Esophagus muscularis mucosa (tissue), 4 donors: ENCODE measurements around the gene C14orf180. TPM values are rescaled to one million over a fixed set of nuclear protein-coding genes. Genes with fewer than 3 reads are reported as not detected.

Experiments
- DNase-seq: peaks from one replicate; pipeline ENCODE4 v3.0.0-alpha.2; 2017; ENCODE audit errors: extremely low spot score
- H3K27ac ChIP-seq, 4 donors: fragments of 200-600 bp; sonication (generic); replicated peaks in 1 of 4; 1 replicate in 3 of 4; 2 replicates in 1 of 4; pipeline ENCODE4 v1.5.1; 2016 to 2019; ENCODE audit warnings: mild to moderate bottlenecking in 1 of 4
- H3K27me3 ChIP-seq, 4 donors: fragments of 200-600 bp; sonication (generic); one replicate each; pipeline versions ENCODE4 v1.5.1 to v1.6.0; 2016 to 2019
- H3K36me3 ChIP-seq, 4 donors: fragments of 200-600 bp; sonication (generic); one replicate each; pipeline ENCODE4 v1.5.1; 2016 to 2019
- H3K4me1 ChIP-seq, 4 donors: fragments of 200-600 bp; sonication (generic); one replicate each; pipeline ENCODE4 v1.5.1; 2016 to 2019
- H3K4me3 ChIP-seq, 4 donors: fragments of 200-600 bp; sonication (generic); 1 replicate in 2 of 4; 2 replicates in 2 of 4; pipeline ENCODE4 v1.5.1; 2016 to 2019; ENCODE audit warnings: mild to moderate bottlenecking in 4 of 4, moderate library complexity in 1 of 4
- H3K9me3 ChIP-seq, 4 donors: fragments of 200-600 bp; sonication (generic); 1 replicate in 3 of 4; 2 replicates in 1 of 4; pipeline ENCODE4 v1.5.1; 2016 to 2019
- CTCF ChIP-seq, 3 experiments: fragments of 200-600 bp in 2 of 3; fragments of 450-650 bp in 1 of 3; sonication (generic) in 2 of 3; IDR thresholded peaks; one replicate each; pipeline ENCODE4 v1.5.1; 2017 to 2019; ENCODE audit warnings: antibody characterized with exemption in 3 of 3, mild to moderate bottlenecking in 2 of 3, moderate library complexity in 1 of 3
- EP300 ChIP-seq: sonication (generic); formaldehyde crosslinking; IDR thresholded peaks from one replicate; pipeline ENCODE4 v1.6.1; 2017; ENCODE audit warnings: antibody characterized with exemption
- POLR2A ChIP-seq: fragments of 450-650 bp; IDR thresholded peaks from one replicate; pipeline ENCODE4 v1.6.1; 2017; ENCODE audit warnings: antibody characterized with exemption, moderate library complexity, mild to moderate bottlenecking, low read depth
- POLR2AphosphoS5 ChIP-seq, 2 donors: sonication (generic); formaldehyde crosslinking; IDR thresholded peaks; one replicate each; pipeline ENCODE4 v1.6.1; 2017; ENCODE audit warnings: antibody characterized with exemption in 2 of 2
- WGBS: methylation state at CpG from one replicate; pipeline ENCODE4 v1.1.5; 2018; 5-methylcytosine and 5-hydroxymethylcytosine counted together
- intact Hi-C: fragments of 100-400 bp; cut with DNase I; formaldehyde crosslinking; loops from one replicate; pipeline ENCODE4 v1.15.1; 2023
- total RNA-seq, 4 donors: library from RNA; depleted of rRNA; stranded (reverse); fragments of >200 nt; gene quantifications; one replicate each; pipeline versions ENCODE4 v1.1.0 to v1.2.1, GENCODE V29; 2016

Gene C14orf180
- total RNA-seq, 4 donors from 2014 or later = 0.42 TPM; not detected in 3

GRCh38 chr14:104561124-104561557, 18.4 kb upstream of the C14orf180 start:
- H3K27me3 ChIP-seq = peaks cover 0 to 76% (median 4%) of the 10 kb centered on the region in 4 donors
- no peak for DNase-seq
- H3K4me1 ChIP-seq = peaks cover 9 to 13% (median 11%) of the 10 kb centered on the region in 4 donors
- H3K27ac ChIP-seq = no peak overlapping the region
- H3K9me3 ChIP-seq = no peaks in the 10 kb centered on the region
- WGBS = 61% methylated on average over 17 of the region's 17 CpGs
- TF ChIP-seq POLR2A (no peak), CTCF (IDR thresholded peaks at IDR 0.05) (no peak), POLR2AphosphoS5 (IDR thresholded peaks at IDR 0.05) (no peak), EP300 (no peak)
- intact Hi-C loops = loop anchor here (10.0 kb wide), 1 partner anchor 466 kb away; no protein-coding TSS in a partner anchor
- no peaks in the 10 kb centered on the region for H3K36me3 ChIP-seq
- H3K4me3 ChIP-seq = no peak overlapping the region

- no peak for DNase-seq
- H3K36me3 ChIP-seq = no peaks in the 10 kb centered on the region
- intact Hi-C loops = loop anchor here (10.0 kb wide), 1 partner anchor 467 kb away; no protein-coding TSS in a partner anchor
- H3K9me3 ChIP-seq = no peaks in the 10 kb centered on the region
- peaks cover 9 to 13% (median 11%) of the 10 kb centered on the region in 4 donors for H3K4me1 ChIP-seq
- 80% methylated on average over 17 of the region's 23 CpGs for WGBS
- H3K4me3 ChIP-seq = no peak overlapping the region
- peaks cover 0 to 76% (median 4%) of the 10 kb centered on the region in 4 donors for H3K27me3 ChIP-seq
- no peak for TF ChIP-seq CTCF (IDR thresholded peaks at IDR 0.05)
- TF ChIP-seq POLR2AphosphoS5 (IDR thresholded peaks at IDR 0.05) = no peak
- TF ChIP-seq POLR2A = no peak
- no peak for TF ChIP-seq EP300
- H3K27ac ChIP-seq = no peak overlapping the region
These were observed 17.7 kb upstream of the C14orf180 start for GRCh38 chr14:104561632-104562495.

- no peak for TF ChIP-seq EP300
- no peak for TF ChIP-seq POLR2AphosphoS5 (IDR thresholded peaks at IDR 0.05)
- TF ChIP-seq POLR2A = no peak
- TF ChIP-seq CTCF (IDR thresholded peaks at IDR 0.05) = no peak
- peaks cover 0 to 78% (median 4%) of the 10 kb centered on the region in 4 donors for H3K27me3 ChIP-seq
- no peaks in the 10 kb centered on the region for H3K9me3 ChIP-seq
- 91% methylated on average over 4 of the region's 5 CpGs for WGBS
- H3K27ac ChIP-seq = no peak overlapping the region
- peaks cover 9 to 13% (median 11%) of the 10 kb centered on the region in 4 donors for H3K4me1 ChIP-seq
- no peaks in the 10 kb centered on the region for H3K36me3 ChIP-seq
- H3K4me3 ChIP-seq = no peak overlapping the region
- DNase-seq = no peak
- intact Hi-C loops = loop anchor here (10.0 kb wide), 1 partner anchor 468 kb away; no protein-coding TSS in a partner anchor
These were observed 17.0 kb upstream of the C14orf180 start for GRCh38 chr14:104562606-104563005.

GRCh38 chr14:104563191-104563741, 16.3 kb upstream of the C14orf180 start:
- Histone ChIP-seq H3K4me1 (peaks cover 9 to 13% (median 11%) of the 10 kb centered on the region in 4 donors), H3K27ac (no peak overlapping the region), H3K27me3 (peaks cover 0 to 82% (median 4%) of the 10 kb centered on the region in 4 donors), H3K9me3 (no peaks in the 10 kb centered on the region), H3K4me3 (no peak overlapping the region), H3K36me3 (no peaks in the 10 kb centered on the region)
- no peak for DNase-seq
- intact Hi-C loops = loop anchor here (10.0 kb wide), 1 partner anchor 468 kb away; no protein-coding TSS in a partner anchor
- TF ChIP-seq EP300 (no peak), POLR2A (no peak), POLR2AphosphoS5 (IDR thresholded peaks at IDR 0.05) (no peak), CTCF (IDR thresholded peaks at IDR 0.05) (no peak)
- WGBS = 62% methylated on average over 6 of the region's 15 CpGs
